Endothelial cell of umbilical vein (primary cell): ENCODE results near the gene METTL9. TPM values are rescaled to one million over a fixed set of nuclear protein-coding genes. Genes with fewer than 3 reads are reported as not detected.

Experiments
- BruUV-seq: library from RNA; stranded (reverse); fragments of 400-500 nt; replicated peaks from 2 replicates; lab custom pipeline; 2021; lab: Mats Ljungman, UMichigan
- CTCF ChIA-PET: fragments of 300-600, 350-600 bp; sonication (Branson Sonifier 250); formaldehyde crosslinking; loops from one replicate; lab custom pipeline; 2021; ENCODE audit warnings: antibody characterized with exemption, inconsistent platforms; lab: Charles Lee
- POLR2A ChIA-PET: fragments of 300-600, 350-600 bp; sonication (Branson Sonifier 250); formaldehyde crosslinking; loops from one replicate; lab custom pipeline; 2021; ENCODE audit warnings: antibody characterized with exemption, inconsistent platforms; lab: Charles Lee
- DNase-seq: peaks from one replicate; pipeline ENCODE4 v3.0.0-alpha.2; 2011; ENCODE audit warnings: low read depth, low spot score
- FAIRE-seq: peaks from 2 replicates; lab custom pipeline; 2011; peaks lifted over from hg19 to GRCh38; lab: Jason Lieb, UNC
- H2AFZ ChIP-seq: 2 replicates; pipeline ENCODE4 v1.6.0; 2012; ENCODE audit warnings: low read depth, low read length, control low read depth, inconsistent platforms
- H3K27ac ChIP-seq: 2 replicates; pipeline ENCODE4 v1.5.1; 2011; ENCODE audit warnings: low read depth, mild to moderate bottlenecking, control low read depth, low read length, moderate library complexity; ENCODE audit not compliant: insufficient read depth
- H3K27me3 ChIP-seq, 2 experiments: 2 replicates each; pipeline versions ENCODE4 v1.6.0 to v1.6.1; 2011; ENCODE audit warnings: low read length in 2 of 2, mixed read lengths in 1 of 2; ENCODE audit not compliant: control insufficient read depth in 2 of 2, insufficient read depth in 2 of 2
- H3K36me3 ChIP-seq, 2 experiments: 2 replicates in 1 of 2; 3 replicates in 1 of 2; pipeline ENCODE4 v1.5.1; 2011; ENCODE audit warnings: low read length in 2 of 2, mild to moderate bottlenecking in 1 of 2, moderate library complexity in 1 of 2; ENCODE audit not compliant: control insufficient read depth in 2 of 2, insufficient read depth in 2 of 2; ENCODE audit errors: extremely low read depth in 1 of 2
- H3K4me1 ChIP-seq: 3 replicates; pipeline ENCODE4 v1.5.1; 2011; ENCODE audit warnings: mild to moderate bottlenecking, low read length; ENCODE audit not compliant: control insufficient read depth, insufficient read depth; ENCODE audit errors: extremely low read depth
- H3K4me2 ChIP-seq: 2 replicates; pipeline ENCODE4 v1.6.1; 2011; ENCODE audit warnings: low read length, control low read depth, mixed read lengths; ENCODE audit not compliant: insufficient read depth
- H3K4me3 ChIP-seq, 3 experiments: fragments of 200-600 bp in 1 of 3; sonication (generic), shearing (Covaris generic) in 1 of 3; replicated peaks in 1 of 3; 2 replicates each; pipeline ENCODE4 v1.5.1; 2011 to 2016; ENCODE audit warnings: control low read depth in 3 of 3, low read length in 3 of 3, mild to moderate bottlenecking in 2 of 3, inconsistent platforms in 1 of 3, low read depth in 1 of 3, moderate library complexity in 1 of 3; ENCODE audit not compliant: insufficient read depth in 1 of 3
- H3K79me2 ChIP-seq: 2 replicates; pipeline ENCODE4 v1.6.0; 2012; ENCODE audit warnings: low read length, inconsistent platforms; ENCODE audit not compliant: control insufficient read depth, insufficient read depth
- H3K9ac ChIP-seq: replicated peaks from 2 replicates; pipeline ENCODE3; 2011; ENCODE audit warnings: low read length, control low read depth; ENCODE audit not compliant: insufficient read depth; ENCODE audit errors: extremely low read depth
- H3K9me1 ChIP-seq: replicated peaks from 3 replicates; pipeline ENCODE4 v1.6.0; 2011; ENCODE audit warnings: mild to moderate bottlenecking, low read length; ENCODE audit not compliant: control insufficient read depth, insufficient read depth; ENCODE audit errors: extremely low read depth
- H3K9me3 ChIP-seq: replicated peaks from 2 replicates; pipeline ENCODE4 v1.5.1; 2012; ENCODE audit warnings: low read length, inconsistent platforms; ENCODE audit not compliant: control insufficient read depth, insufficient read depth
- H4K20me1 ChIP-seq: replicated peaks from 2 replicates; pipeline ENCODE3; 2011; ENCODE audit warnings: mild to moderate bottlenecking, low read length; ENCODE audit not compliant: control insufficient read depth, insufficient read depth; ENCODE audit errors: extremely low read depth
- EZH2 ChIP-seq: IDR thresholded peaks from 2 replicates; pipeline ENCODE4 v1.6.1; 2012; ENCODE audit warnings: borderline replicate concordance, low read depth, mild to moderate bottlenecking, moderate library complexity, low read length, inconsistent platforms; ENCODE audit not compliant: severe bottlenecking
- FOS ChIP-seq: IDR thresholded peaks from 2 replicates; pipeline ENCODE4 v1.6.1; 2011; ENCODE audit warnings: mild to moderate bottlenecking, low read length, moderate library complexity, borderline replicate concordance; ENCODE audit not compliant: insufficient read depth
- GATA2 ChIP-seq: IDR thresholded peaks from 2 replicates; pipeline ENCODE4 v1.7.0; 2011; ENCODE audit warnings: low read depth, mild to moderate bottlenecking, moderate library complexity, mixed read lengths, low read length; ENCODE audit not compliant: insufficient read length, insufficient read depth
- JUN ChIP-seq: IDR thresholded peaks from 2 replicates; pipeline ENCODE4 v1.6.1; 2011; ENCODE audit warnings: borderline replicate concordance, low read depth; ENCODE audit not compliant: insufficient read length, insufficient read depth
- MYC ChIP-seq: IDR thresholded peaks from one replicate; pipeline ENCODE4 v1.6.1; 2011; ENCODE audit warnings: mild to moderate bottlenecking, low read depth, low read length
- POLR2A ChIP-seq: IDR thresholded peaks from 2 replicates; pipeline ENCODE4 v1.6.1; 2012; ENCODE audit warnings: low read depth, mild to moderate bottlenecking, control low read depth, low read length
- POLR2AphosphoS5 ChIP-seq: IDR thresholded peaks from 2 replicates; pipeline ENCODE4 v1.6.1; 2012; ENCODE audit warnings: low read depth, mild to moderate bottlenecking, control low read depth, low read length, moderate library complexity; ENCODE audit not compliant: insufficient read depth
- dilution Hi-C: fragments of 300-500 bp; cut with MboI; formaldehyde crosslinking; loops from one replicate; pipeline ENCODE4 v1.15.0; 2019; ENCODE audit warnings: low sequenced_read_pairs; ENCODE audit not compliant: extremely low pct_ligation_motif_present
- intact Hi-C: fragments of 100-400 bp; cut with micrococcal nuclease; formaldehyde crosslinking; loops from one replicate; pipeline ENCODE4 v1.10.0; 2022
- polyA plus RNA-seq, 4 experiments: library from polyadenylated mRNA; depleted of rRNA in 3 of 4; stranded (reverse) in 3 of 4; unstranded in 1 of 4; fragments of >200 nt; gene quantifications; 2 replicates each; pipeline versions ENCODE4 v1.2.1 to v1.2.3, GENCODE V29; 2011 to 2012; ENCODE audit warnings: missing spikeins in 1 of 4
- total RNA-seq: library from RNA; stranded (reverse); gene quantifications from 2 replicates; pipeline ENCODE4 v1.2.3, GENCODE V29; 2021
- TF ChIP-seq, protein P1 (sequence below), 2 donors: IDR thresholded peaks; 1 replicate in 1 of 2; 2 replicates in 1 of 2; pipeline ENCODE4 v1.5.1; 2011; ENCODE audit warnings: low read length in 2 of 2, mild to moderate bottlenecking in 2 of 2, moderate library complexity in 2 of 2, control low read depth in 1 of 2, inconsistent platforms in 1 of 2, low read depth in 1 of 2; ENCODE audit not compliant: insufficient read depth in 1 of 2; ENCODE audit errors: extremely low read depth in 1 of 2
- TF ChIP-seq, protein P2 (sequence below): IDR thresholded peaks from 2 replicates; pipeline ENCODE4 v1.6.1; 2011; ENCODE audit not compliant: insufficient read depth, insufficient read length

The METTL9 gene
- total and polyA plus RNA-seq, 2 donors (not counting 3 experiments of a cell fraction or from before 2014, with no cell fraction given), result 53.8 to 121 TPM

GRCh38 chr16:21703589-21704174, 104.3 kb downstream of the METTL9 start:
- no peaks in the 10 kb centered on the region for H4K20me1 ChIP-seq
- H3K4me2 ChIP-seq, result no peak overlapping the region
- CTCF ChIA-PET, result interaction anchor here (0.8 kb wide), 1 partner anchor 47 kb away, joined by 4 read pairs; no protein-coding TSS in a partner anchor
- no peaks in the 10 kb centered on the region for H3K9me3 ChIP-seq
- no peaks in the 10 kb centered on the region for H3K36me3 ChIP-seq
- no TSS peak for BruUV-seq
- TF ChIP-seq GATA2 (no peak), MYC (no peak), EZH2 (no peak), POLR2A (no peak), FOS (no peak), POLR2AphosphoS5 (no peak), JUN (no peak)
- TF ChIP-seq, protein P1, sequence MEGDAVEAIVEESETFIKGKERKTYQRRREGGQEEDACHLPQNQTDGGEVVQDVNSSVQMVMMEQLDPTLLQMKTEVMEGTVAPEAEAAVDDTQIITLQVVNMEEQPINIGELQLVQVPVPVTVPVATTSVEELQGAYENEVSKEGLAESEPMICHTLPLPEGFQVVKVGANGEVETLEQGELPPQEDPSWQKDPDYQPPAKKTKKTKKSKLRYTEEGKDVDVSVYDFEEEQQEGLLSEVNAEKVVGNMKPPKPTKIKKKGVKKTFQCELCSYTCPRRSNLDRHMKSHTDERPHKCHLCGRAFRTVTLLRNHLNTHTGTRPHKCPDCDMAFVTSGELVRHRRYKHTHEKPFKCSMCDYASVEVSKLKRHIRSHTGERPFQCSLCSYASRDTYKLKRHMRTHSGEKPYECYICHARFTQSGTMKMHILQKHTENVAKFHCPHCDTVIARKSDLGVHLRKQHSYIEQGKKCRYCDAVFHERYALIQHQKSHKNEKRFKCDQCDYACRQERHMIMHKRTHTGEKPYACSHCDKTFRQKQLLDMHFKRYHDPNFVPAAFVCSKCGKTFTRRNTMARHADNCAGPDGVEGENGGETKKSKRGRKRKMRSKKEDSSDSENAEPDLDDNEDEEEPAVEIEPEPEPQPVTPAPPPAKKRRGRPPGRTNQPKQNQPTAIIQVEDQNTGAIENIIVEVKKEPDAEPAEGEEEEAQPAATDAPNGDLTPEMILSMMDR (IDR thresholded peaks at IDR 0.05; ENCODE audit: extremely low read depth in 1 of 2, insufficient read depth in 1 of 2, low read depth in 1 of 2, low read length in 2 of 2), result no peak
- TF ChIP-seq, protein P2, sequence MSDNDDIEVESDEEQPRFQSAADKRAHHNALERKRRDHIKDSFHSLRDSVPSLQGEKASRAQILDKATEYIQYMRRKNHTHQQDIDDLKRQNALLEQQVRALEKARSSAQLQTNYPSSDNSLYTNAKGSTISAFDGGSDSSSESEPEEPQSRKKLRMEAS, result no peak
- no peaks in the 10 kb centered on the region for H3K79me2 ChIP-seq
- H2AFZ ChIP-seq, result no peak overlapping the region
- no peak overlapping the region for H3K4me3 ChIP-seq
- no peaks in the 10 kb centered on the region for H3K4me1 ChIP-seq
- intact Hi-C loops (loop anchor here (10.0 kb wide), 1 partner anchor 101 kb away; no protein-coding TSS in a partner anchor), dilution Hi-C loops (no loop called here)
- H3K27me3 ChIP-seq, result no peaks in the 10 kb centered on the region
- H3K27ac ChIP-seq, result no peak overlapping the region
- DNase-seq (no peak), FAIRE-seq (no peak)
- H3K9ac ChIP-seq, result no peak overlapping the region
- POLR2A ChIA-PET, result no interaction called here
- no peaks in the 10 kb centered on the region for H3K9me1 ChIP-seq
